ENCODE data around the gene TMEM106B.

DNA sequence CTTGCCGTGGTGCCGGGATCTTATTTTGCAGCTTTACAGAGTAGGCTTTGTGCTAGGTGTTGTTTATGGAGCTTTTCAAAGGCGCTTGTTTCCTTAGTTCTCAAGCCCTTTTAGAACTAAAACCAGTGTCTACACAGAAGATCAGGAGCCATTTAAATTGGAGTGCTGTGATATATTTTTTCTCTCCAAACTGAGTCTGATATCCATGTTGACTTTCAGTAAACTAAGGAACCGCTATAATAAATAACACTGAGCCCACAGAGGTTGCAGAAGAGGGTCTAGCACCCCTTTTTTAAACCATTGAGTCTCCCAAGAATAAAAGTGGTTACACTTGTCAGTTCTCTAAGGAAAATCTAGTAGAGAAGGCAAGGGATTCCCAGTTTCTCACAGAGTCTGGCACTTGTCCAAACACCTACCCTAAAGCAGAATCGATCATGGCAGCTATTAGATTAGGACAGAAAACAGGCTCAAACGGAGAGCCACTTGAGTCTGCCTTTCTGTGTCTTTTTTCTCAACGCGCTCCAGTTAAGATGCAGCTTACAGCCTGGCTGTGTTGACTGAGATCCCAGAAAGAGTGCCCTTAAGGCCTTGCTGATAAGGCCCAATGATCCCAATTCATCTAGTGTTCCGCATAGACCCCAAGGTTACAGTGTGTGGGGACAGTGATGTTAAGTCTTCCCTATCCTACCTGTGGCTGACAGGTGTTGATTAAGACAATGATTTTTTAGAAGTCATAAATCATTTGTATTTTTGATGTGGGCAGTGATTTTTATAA is 804 bp downstream of the TMEM106B start:
- TF ChIP-seq ZSCAN30 (tag by site-specific recombination; IDR thresholded peaks at IDR 0.05), result no peak
- TF ChIP-seq HOXA7 (CRISPR knock-in tag; IDR thresholded peaks at IDR 0.05; ENCODE audit: borderline replicate concordance), result no peak
- no peak for TF ChIP-seq ZXDB (tag by site-specific recombination; IDR thresholded peaks at IDR 0.05)
